ENCODE results near the gene TOP1.

DNA sequence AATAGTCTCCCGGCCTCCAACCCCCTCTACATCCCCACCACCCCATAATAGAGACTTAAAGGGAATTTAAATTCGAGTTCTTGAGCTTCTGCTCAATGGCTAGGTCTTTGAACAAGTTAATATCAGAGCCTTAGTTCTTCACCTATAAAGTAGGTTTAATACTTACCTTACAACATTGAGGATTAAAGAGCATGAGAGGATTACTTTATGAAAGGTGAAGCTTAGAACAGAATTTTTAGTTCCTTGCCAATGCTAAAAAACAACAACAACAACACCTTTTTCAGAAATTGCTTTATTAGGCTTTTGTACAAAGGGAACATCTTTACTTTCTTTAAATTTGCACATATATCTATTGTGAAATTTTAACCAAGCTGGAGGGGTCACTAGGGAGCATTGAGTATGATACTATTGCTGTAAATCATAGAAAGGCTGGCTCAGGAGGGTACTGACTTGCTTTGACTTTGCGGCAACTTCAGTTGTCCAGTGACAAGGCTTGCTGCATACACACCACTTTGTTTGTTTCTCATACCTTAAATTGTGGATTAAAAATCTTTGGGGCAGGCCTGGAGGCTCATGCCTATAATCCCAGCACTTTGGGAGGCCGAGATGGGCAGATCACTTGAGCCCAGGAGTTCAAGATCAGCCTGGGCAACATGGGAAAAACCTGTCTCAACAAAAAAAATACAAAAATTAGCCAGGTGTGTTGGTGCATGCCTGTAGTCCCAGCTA is 9.7 kb downstream of the TOP1 start:
- TF ChIP-seq, protein P1, sequence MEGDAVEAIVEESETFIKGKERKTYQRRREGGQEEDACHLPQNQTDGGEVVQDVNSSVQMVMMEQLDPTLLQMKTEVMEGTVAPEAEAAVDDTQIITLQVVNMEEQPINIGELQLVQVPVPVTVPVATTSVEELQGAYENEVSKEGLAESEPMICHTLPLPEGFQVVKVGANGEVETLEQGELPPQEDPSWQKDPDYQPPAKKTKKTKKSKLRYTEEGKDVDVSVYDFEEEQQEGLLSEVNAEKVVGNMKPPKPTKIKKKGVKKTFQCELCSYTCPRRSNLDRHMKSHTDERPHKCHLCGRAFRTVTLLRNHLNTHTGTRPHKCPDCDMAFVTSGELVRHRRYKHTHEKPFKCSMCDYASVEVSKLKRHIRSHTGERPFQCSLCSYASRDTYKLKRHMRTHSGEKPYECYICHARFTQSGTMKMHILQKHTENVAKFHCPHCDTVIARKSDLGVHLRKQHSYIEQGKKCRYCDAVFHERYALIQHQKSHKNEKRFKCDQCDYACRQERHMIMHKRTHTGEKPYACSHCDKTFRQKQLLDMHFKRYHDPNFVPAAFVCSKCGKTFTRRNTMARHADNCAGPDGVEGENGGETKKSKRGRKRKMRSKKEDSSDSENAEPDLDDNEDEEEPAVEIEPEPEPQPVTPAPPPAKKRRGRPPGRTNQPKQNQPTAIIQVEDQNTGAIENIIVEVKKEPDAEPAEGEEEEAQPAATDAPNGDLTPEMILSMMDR (IDR thresholded peaks at IDR 0.05) = no peak
- TF ChIP-seq POLR2A (IDR thresholded peaks at IDR 0.05) (no peak), POLR2AphosphoS5 (IDR thresholded peaks at IDR 0.05; ENCODE audit: insufficient read depth in 1 of 2, low read depth in 1 of 2) (no peak)

Measured in vagina (tissue), 2 donors.